SK-N-SH treated with all-trans-retinoic acid at 6 μM for 48 hours (cell line): ENCODE results near the gene DCUN1D5.

Experiments
- CREB5 ChIP-seq: fragments of 250-450 bp; sonication (Bioruptor Pico); IDR thresholded peaks from 2 replicates; pipeline ENCODE4 v1.5.1; 2020; ENCODE audit warnings: low read depth, mild to moderate bottlenecking, moderate library complexity
- RARB ChIP-seq: fragments of 250-450 bp; sonication (Bioruptor Pico); IDR thresholded peaks from 2 replicates; pipeline ENCODE4 v1.8.0; 2021; ENCODE audit warnings: mild to moderate bottlenecking, moderate library complexity
- TCF4 ChIP-seq: fragments of 250-450 bp; sonication (Bioruptor Pico); IDR thresholded peaks from 2 replicates; pipeline ENCODE4 v1.8.0; 2021; ENCODE audit warnings: mild to moderate bottlenecking, moderate library complexity, borderline replicate concordance

DNA sequence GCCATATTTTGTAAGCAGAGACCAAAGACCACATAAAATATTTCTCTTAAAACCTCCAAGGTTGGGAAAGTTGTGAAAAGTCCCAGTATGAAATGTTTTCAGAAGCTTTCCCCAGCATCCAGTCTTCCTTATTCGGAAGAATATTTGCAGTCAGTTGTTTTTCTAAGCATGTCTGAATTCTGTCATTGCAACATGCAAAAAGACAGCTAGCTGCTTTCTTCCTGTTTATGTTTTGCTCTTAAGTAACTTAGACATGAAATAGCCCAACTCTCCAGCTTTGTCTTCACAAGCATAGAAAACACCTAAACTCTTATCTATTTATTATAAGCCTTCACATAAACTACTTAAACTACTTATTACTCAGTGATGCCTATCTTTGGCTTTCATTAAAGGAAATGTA, 78.5 kb downstream of the DCUN1D5 start:
- TF ChIP-seq TCF4 (CRISPR knock-in tag) (no peak), CREB5 (CRISPR knock-in tag) (no peak), RARB (CRISPR knock-in tag) (no peak)
